ENCODE measurements around the gene SPNS2.

The SPNS2 gene

DNA sequence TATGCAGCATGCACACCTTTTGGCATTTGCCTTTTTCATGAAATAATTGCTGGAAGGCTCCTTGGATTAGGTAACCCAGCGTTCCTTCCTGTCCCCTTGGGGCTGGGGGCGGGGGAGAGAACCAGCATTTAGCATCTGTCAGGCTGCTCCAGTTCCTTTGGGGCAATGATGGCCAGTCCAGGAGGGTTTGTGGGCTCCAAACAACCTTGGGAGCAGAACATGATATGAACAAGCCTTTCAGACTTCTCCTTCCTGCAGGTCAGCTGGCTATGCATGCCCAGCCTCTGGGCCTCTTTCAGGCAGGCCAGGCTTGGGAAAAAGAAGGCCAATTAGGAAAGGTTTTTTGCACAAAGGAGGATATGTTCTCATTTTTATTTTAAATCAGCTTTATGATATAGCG lies 84.5 kb downstream of the SPNS2 start:
- TF ChIP-seq TCF4 (CRISPR knock-in tag; IDR thresholded peaks at IDR 0.05; ENCODE audit: borderline replicate concordance) (no peak), CSDC2 (CRISPR knock-in tag; IDR thresholded peaks at IDR 0.05) (no peak), OSR1 (CRISPR knock-in tag; IDR thresholded peaks at IDR 0.05) (no peak), ZNF8 (CRISPR knock-in tag; IDR thresholded peaks at IDR 0.05) (no peak), ESRRG (CRISPR knock-in tag; IDR thresholded peaks at IDR 0.05) (no peak), TOX (CRISPR knock-in tag; IDR thresholded peaks at IDR 0.05; ENCODE audit: borderline replicate concordance) (no peak), ZFP30 (CRISPR knock-in tag; IDR thresholded peaks at IDR 0.05) (no peak), ZC3H10 (CRISPR knock-in tag; IDR thresholded peaks at IDR 0.05) (no peak)
- TF ChIP-seq, protein P1, sequence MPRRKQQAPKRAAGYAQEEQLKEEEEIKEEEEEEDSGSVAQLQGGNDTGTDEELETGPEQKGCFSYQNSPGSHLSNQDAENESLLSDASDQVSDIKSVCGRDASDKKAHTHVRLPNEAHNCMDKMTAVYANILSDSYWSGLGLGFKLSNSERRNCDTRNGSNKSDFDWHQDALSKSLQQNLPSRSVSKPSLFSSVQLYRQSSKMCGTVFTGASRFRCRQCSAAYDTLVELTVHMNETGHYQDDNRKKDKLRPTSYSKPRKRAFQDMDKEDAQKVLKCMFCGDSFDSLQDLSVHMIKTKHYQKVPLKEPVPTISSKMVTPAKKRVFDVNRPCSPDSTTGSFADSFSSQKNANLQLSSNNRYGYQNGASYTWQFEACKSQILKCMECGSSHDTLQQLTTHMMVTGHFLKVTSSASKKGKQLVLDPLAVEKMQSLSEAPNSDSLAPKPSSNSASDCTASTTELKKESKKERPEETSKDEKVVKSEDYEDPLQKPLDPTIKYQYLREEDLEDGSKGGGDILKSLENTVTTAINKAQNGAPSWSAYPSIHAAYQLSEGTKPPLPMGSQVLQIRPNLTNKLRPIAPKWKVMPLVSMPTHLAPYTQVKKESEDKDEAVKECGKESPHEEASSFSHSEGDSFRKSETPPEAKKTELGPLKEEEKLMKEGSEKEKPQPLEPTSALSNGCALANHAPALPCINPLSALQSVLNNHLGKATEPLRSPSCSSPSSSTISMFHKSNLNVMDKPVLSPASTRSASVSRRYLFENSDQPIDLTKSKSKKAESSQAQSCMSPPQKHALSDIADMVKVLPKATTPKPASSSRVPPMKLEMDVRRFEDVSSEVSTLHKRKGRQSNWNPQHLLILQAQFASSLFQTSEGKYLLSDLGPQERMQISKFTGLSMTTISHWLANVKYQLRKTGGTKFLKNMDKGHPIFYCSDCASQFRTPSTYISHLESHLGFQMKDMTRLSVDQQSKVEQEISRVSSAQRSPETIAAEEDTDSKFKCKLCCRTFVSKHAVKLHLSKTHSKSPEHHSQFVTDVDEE (CRISPR knock-in tag; IDR thresholded peaks at IDR 0.05) = no peak
- no peak for ATAC-seq

DNA sequence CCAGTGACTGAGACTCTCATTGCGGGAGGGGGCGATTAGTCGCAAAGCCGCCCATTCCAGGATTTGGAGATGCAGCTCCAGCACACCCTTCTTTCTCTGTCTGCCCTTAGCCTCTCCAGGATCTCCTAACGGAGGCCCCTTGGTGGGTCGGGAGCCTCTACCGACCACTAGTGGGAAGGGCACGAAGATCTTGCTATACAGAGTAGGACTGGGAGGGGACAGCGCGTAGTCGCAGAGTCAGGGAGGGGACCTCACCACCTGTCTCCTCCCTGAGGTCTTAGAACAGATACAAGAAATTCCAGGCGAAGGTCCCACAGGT lies 85.1 kb downstream of the SPNS2 start:
- TF ChIP-seq ZFP30 (CRISPR knock-in tag; IDR thresholded peaks at IDR 0.05) = no peak
- TF ChIP-seq RARB (CRISPR knock-in tag; IDR thresholded peaks at IDR 0.05) = no peak
- TF ChIP-seq ARNTL (CRISPR knock-in tag; IDR thresholded peaks at IDR 0.05; ENCODE audit: borderline replicate concordance, low read depth) = no peak
- TF ChIP-seq GLIS3 (CRISPR knock-in tag; IDR thresholded peaks at IDR 0.05) = no peak
- TF ChIP-seq, protein P2, sequence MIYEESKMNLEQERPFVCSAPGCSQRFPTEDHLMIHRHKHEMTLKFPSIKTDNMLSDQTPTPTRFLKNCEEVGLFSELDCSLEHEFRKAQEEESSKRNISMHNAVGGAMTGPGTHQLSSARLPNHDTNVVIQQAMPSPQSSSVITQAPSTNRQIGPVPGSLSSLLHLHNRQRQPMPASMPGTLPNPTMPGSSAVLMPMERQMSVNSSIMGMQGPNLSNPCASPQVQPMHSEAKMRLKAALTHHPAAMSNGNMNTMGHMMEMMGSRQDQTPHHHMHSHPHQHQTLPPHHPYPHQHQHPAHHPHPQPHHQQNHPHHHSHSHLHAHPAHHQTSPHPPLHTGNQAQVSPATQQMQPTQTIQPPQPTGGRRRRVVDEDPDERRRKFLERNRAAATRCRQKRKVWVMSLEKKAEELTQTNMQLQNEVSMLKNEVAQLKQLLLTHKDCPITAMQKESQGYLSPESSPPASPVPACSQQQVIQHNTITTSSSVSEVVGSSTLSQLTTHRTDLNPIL (CRISPR knock-in tag; IDR thresholded peaks at IDR 0.05; ENCODE audit: low read depth) = no peak
- TF ChIP-seq ZC3H10 (CRISPR knock-in tag; IDR thresholded peaks at IDR 0.05) = no peak
- ATAC-seq = peak; percentile 75

DNA sequence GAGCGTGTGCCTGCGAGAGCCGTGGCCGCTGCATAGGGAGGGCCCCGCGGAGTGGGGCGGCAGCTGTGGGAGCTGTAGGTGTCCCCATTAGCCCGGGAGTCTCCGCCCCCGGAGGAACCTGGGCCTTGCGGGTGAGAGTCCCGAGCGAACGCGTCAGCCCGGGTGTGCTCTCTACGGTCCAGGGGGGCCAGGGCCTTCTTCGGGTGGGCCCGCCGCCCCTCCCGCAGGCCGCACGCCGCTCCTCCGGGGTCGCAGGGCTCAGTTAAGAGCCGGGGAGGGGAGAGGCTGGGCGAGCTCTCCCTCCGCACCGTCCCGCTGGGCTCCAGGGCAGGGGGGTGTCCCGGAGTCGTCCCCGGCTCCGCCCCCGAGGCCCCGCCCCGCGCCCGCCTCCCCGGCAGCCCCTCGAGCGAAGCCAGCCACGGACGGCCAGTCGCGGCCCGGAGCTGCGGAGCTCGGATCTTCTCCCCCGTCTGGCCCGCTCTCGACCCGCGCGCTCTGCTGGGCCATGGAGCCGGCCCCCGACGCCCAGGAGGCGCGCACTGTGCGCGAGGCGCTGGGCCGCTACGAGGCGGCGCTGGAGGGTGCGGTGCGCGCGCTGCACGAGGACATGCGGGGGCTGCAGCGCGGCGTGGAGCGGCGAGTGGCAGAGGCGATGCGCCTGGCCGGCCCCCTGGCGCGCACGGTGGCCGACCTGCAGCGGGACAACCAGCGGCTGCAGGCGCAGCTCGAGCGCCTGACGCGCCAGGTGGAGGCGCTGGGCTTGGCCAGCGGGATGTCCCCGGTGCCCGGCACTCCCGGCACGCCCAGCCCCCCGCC lies 85.6 kb downstream of the SPNS2 start, which contains the start of gene SMTNL2:
TSS of gene SMTNL2 (plus strand) at position 429 of the 816 bp plus-strand sequence. CDS start at position 506, 77 bp downstream.
- peak; percentile 7; the same call in 2 of the 3 replicates for ATAC-seq
- TF ChIP-seq ARNTL (CRISPR knock-in tag; IDR thresholded peaks at IDR 0.05; ENCODE audit: borderline replicate concordance, low read depth) (no peak), ZNF70 (CRISPR knock-in tag; IDR thresholded peaks at IDR 0.05) (no peak), TOX (CRISPR knock-in tag; IDR thresholded peaks at IDR 0.05; ENCODE audit: borderline replicate concordance) (no peak), ZFP30 (CRISPR knock-in tag; IDR thresholded peaks at IDR 0.05) (no peak)

DNA sequence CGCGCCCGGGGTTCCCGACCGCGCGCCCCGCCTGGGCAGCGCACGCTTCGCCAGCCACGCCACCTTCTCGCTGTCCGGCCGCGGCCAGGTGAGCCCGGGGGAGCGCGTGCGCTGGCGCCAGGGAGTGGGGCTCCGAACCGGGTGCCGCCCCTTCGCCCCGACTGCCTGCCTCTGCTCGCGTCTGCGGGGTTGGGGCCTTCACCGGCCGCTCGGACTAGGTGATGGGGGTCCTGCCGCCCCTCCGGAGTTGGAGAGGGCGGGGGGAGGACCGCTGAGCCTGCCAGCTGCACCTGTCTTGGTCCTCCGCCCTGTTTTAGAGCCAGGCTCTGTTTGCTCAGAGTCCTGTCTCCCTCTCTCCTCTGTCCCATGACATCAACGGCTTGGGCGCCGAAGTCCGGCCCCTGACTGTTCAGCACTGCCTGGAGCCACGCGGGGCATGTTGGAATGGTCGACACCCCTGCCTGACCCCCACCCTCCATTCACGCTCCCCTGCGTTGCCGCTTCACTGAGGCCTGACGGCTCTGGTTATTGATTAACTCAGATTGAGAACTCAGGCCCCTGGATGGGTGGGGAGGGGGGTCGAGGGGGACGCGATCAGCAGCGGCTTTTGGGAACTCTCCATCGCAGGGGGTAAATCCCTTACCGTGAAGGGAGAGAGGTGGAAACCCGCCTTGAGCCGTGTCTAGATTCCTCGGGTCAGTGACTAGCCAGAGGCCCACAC lies 86.4 kb downstream of the SPNS2 start:
- TF ChIP-seq, protein P3, sequence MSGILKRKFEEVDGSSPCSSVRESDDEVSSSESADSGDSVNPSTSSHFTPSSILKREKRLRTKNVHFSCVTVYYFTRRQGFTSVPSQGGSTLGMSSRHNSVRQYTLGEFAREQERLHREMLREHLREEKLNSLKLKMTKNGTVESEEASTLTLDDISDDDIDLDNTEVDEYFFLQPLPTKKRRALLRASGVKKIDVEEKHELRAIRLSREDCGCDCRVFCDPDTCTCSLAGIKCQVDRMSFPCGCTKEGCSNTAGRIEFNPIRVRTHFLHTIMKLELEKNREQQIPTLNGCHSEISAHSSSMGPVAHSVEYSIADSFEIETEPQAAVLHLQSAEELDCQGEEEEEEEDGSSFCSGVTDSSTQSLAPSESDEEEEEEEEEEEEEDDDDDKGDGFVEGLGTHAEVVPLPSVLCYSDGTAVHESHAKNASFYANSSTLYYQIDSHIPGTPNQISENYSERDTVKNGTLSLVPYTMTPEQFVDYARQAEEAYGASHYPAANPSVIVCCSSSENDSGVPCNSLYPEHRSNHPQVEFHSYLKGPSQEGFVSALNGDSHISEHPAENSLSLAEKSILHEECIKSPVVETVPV (CRISPR knock-in tag; IDR thresholded peaks at IDR 0.05) = no peak
- TF ChIP-seq, protein P4, sequence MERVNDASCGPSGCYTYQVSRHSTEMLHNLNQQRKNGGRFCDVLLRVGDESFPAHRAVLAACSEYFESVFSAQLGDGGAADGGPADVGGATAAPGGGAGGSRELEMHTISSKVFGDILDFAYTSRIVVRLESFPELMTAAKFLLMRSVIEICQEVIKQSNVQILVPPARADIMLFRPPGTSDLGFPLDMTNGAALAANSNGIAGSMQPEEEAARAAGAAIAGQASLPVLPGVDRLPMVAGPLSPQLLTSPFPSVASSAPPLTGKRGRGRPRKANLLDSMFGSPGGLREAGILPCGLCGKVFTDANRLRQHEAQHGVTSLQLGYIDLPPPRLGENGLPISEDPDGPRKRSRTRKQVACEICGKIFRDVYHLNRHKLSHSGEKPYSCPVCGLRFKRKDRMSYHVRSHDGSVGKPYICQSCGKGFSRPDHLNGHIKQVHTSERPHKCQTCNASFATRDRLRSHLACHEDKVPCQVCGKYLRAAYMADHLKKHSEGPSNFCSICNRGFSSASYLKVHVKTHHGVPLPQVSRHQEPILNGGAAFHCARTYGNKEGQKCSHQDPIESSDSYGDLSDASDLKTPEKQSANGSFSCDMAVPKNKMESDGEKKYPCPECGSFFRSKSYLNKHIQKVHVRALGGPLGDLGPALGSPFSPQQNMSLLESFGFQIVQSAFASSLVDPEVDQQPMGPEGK (CRISPR knock-in tag; IDR thresholded peaks at IDR 0.05; ENCODE audit: borderline replicate concordance) = no peak
- TF ChIP-seq ARNTL (CRISPR knock-in tag; IDR thresholded peaks at IDR 0.05; ENCODE audit: borderline replicate concordance, low read depth) (no peak), ZNF8 (CRISPR knock-in tag; IDR thresholded peaks at IDR 0.05) (no peak), TOX (CRISPR knock-in tag; IDR thresholded peaks at IDR 0.05; ENCODE audit: borderline replicate concordance) (no peak), ESRRG (CRISPR knock-in tag; IDR thresholded peaks at IDR 0.05) (no peak), GLIS3 (CRISPR knock-in tag; IDR thresholded peaks at IDR 0.05) (no peak), ZNF565 (CRISPR knock-in tag; conservative IDR thresholded peaks at IDR 0.05; ENCODE audit: low read depth) (no peak), ZFP30 (CRISPR knock-in tag; IDR thresholded peaks at IDR 0.05) (no peak), RARB (CRISPR knock-in tag; IDR thresholded peaks at IDR 0.05) (no peak), CSDC2 (CRISPR knock-in tag; IDR thresholded peaks at IDR 0.05) (no peak)
- TF ChIP-seq, protein P2 (CRISPR knock-in tag; IDR thresholded peaks at IDR 0.05; ENCODE audit: low read depth) = no peak
- ATAC-seq = no peak
